ENCODE measurements around the gene XRRA1. TPM values are rescaled to one million over a fixed set of nuclear protein-coding genes. Genes with fewer than 3 reads are reported as not detected.
"Not testable (repeated sequence)": the region's sequence is repeated elsewhere in the genome, so short reads cannot be mapped to it uniquely, and the experiment has no call there.

XRRA1 gene
- total RNA-seq, 3 donors from 2014 or later, result 6.5 to 8.6 (median 7.1) TPM

DNA sequence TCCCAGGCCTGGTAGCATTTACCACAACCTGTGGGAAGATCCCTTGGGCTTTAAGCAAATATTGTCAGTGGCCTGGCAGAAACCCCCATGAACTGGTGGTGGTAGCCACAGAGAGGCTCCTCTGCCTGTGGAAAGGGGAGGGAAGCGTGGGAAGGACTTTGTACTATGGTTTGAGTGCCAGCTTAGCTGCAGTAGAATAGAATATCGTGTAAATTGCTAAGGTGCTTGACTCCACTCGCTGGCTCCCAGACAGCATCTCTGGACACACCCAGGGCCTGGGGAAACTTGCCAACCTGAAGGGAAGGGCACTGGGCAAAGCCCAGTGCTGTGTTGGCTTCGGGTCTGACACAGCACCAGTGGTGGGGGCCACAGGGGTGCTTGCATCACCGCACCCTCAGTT is 52.6 kb downstream of the XRRA1 start:
- Mint-ChIP-seq H3K36me3 (ENCODE audit: insufficient read depth) (peaks cover 50% of the 10 kb centered on the region), H3K27me3 (ENCODE audit: low read depth) (no peaks in the 10 kb centered on the region), H3K4me3 (no peak overlapping the region), H3K9me3 (peaks cover 55% of the 10 kb centered on the region), H3K4me1 (ENCODE audit: low read depth) (no peaks in the 10 kb centered on the region)
- DNase-seq, result no peak
- no peak for ATAC-seq

DNA sequence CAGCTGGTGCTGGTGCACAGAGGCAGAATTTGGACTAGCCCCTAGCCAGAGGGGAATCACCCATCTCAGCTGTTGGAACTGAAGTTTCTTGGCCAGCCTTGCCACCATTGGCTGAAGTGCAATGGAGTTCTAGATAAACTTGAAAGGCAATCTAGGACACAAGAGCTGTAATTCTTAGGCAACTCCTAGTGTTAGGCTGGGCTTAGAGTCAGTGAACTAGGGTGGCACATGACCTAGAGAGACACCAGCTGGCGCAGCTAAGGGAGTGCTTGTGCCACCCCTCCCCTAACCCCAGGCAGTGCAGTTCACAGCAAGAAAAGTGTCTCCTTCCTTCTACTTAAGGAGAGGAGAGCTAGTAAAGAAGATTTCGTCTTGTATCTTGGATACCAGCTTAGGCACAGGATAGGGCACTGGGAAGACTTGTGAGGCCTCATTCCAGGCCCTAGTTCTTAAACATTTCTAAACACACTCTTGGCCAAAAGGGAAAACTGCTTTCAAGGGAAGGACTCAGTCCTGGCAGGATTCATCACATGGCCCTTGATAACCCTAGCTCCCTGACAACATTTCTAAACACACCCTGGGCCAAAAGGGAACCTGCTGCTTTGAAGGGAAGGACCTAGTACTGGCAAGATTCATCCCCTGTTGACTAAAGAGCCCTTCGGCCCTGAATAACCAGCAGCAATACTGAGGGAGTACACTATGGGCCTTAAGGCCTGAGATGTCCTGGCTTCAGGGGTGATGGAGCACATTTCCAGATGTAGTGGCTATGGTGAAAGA is 53.4 kb downstream of the XRRA1 start:
- H3K9me3 Mint-ChIP-seq, result peaks cover 49% of the 10 kb centered on the region

DNA sequence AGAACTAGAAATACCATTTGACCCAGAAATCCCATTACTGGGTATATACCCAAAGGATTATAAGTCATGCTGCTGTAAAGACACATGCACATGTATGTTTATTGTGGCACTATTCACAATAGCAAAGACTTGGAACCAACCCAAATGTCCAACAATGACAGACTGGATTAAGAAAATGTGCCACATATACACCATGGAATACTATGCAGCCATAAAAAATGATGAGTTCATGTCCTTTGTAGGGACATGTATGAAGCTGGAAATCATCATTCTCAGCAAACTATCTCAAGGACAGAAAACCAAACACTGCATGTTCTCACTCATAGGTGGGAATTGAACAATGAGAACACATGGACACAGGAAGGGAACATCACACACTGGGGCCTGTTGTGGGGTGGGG is 55.9 kb downstream of the XRRA1 start:
- DNase-seq; H3K4me1 Mint-ChIP-seq (ENCODE audit: low read depth); H3K4me3 Mint-ChIP-seq; H3K27me3 Mint-ChIP-seq (ENCODE audit: low read depth); ATAC-seq: not testable (repeated sequence)
- H3K36me3 Mint-ChIP-seq (ENCODE audit: insufficient read depth), result peaks cover 56% of the 10 kb centered on the region
- peaks cover 39% of the 10 kb centered on the region for H3K9me3 Mint-ChIP-seq

More for the DNA sequence above, 53.4 kb downstream of the XRRA1 start:
- Mint-ChIP-seq H3K4me1 (ENCODE audit: low read depth) (no peaks in the 10 kb centered on the region), H3K36me3 (ENCODE audit: insufficient read depth) (peaks cover 52% of the 10 kb centered on the region), H3K27me3 (ENCODE audit: low read depth) (no peaks in the 10 kb centered on the region), H3K4me3 (no peak overlapping the region)
- no peak for ATAC-seq
- DNase-seq, result no peak

DNA sequence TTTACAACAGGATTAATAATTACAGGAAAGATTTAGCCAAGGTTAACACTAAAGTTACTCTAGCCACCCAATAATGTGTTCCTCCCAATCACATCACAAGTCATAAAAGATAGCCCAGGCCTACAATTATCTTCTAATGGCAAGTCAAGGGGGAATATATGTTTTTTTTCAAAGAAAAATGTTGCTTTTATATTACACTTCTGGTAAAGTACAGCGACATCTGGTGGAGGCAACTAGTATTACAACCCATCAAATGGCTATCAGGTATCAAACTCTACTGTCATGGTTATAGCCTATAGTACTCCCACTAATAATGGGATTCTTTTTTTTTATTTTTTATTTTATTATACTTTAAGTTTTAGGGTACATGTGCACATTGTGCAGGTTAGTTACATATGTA is 71.8 kb downstream of the XRRA1 start:
- Mint-ChIP-seq H3K36me3 (ENCODE audit: insufficient read depth) (peaks cover 46% of the 10 kb centered on the region), H3K27me3 (ENCODE audit: low read depth) (no peaks in the 10 kb centered on the region), H3K4me1 (ENCODE audit: low read depth) (no peaks in the 10 kb centered on the region), H3K9me3 (peaks cover 11% of the 10 kb centered on the region), H3K4me3 (no peak overlapping the region)
- DNase-seq (no peak), ATAC-seq (no peak)

DNA sequence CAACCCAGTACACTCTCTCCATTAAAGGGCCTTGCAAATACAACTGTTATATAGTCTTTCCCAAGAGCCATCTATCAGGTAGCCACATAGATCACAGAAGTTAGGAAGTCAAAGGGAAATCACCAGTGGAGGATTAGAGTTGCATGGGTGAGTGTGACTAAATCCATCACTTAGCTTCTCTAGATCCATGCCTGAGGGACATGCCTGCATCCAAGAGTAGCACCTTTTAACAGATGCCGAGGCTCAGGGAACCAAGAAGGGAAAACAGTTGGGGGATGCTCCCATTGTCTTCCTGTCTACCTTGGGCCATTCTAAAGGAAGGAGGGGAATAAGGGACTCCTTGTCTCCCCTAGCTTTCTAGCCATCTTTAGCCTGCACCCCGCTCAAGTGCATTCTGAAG is 77.9 kb downstream of the XRRA1 start:
- ATAC-seq (no peak), DNase-seq (no peak)
- Mint-ChIP-seq H3K4me1 (ENCODE audit: low read depth) (no peaks in the 10 kb centered on the region), H3K4me3 (no peak overlapping the region), H3K9me3 (peaks cover 56% of the 10 kb centered on the region), H3K36me3 (ENCODE audit: insufficient read depth) (peaks cover 86% of the 10 kb centered on the region), H3K27me3 (ENCODE audit: low read depth) (no peaks in the 10 kb centered on the region)

DNA sequence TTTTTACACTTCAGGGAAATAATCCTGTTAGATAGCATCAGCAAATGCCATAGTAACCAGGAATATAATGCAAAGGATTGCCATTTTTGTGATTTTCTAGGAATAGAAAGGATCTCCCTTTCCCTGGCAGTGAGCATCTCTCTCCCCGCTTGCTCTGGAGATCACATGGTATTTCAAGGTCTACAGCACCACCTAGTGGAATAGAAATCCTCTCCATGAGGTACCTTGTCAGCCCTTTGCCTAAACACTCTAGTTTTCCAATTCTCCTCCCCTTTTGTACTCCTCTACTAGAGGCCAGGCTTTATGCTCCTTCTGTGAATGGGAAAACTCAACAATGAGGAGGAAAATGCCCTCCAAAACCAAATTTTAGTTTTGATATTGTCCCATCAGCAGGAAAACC is 78.4 kb downstream of the XRRA1 start:
- ATAC-seq (no peak), DNase-seq (no peak)
- no peaks in the 10 kb centered on the region for H3K4me1 Mint-ChIP-seq (ENCODE audit: low read depth)
- H3K4me3 Mint-ChIP-seq, result no peak overlapping the region
- H3K27me3 Mint-ChIP-seq (ENCODE audit: low read depth), result no peaks in the 10 kb centered on the region
- H3K9me3 Mint-ChIP-seq, result peaks cover 53% of the 10 kb centered on the region
- peaks cover 85% of the 10 kb centered on the region for H3K36me3 Mint-ChIP-seq (ENCODE audit: insufficient read depth)

DNA sequence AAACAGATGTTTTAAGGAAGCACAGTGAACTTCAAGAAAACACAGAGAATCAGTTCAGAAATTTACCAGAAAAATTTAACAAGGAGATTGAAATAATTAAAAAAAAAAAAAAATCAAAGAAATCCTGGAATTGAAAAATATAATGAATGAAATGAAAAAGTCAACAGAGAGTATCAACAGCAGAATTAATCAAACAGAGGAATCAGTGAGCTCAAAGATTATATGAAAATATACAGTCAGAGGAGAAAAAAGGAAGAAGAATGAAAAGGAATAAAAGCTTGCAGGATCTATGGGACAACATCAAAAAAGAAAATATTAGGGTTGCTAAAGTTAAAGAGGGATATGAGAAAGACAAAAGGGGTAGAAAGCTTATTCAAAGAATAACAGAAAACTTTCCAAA is 82.3 kb downstream of the XRRA1 start:
- Mint-ChIP-seq H3K4me3 (no peak overlapping the region), H3K36me3 (ENCODE audit: insufficient read depth) (peaks cover 87% of the 10 kb centered on the region), H3K27me3 (ENCODE audit: low read depth) (no peaks in the 10 kb centered on the region), H3K4me1 (ENCODE audit: low read depth) (no peaks in the 10 kb centered on the region), H3K9me3 (peaks cover 68% of the 10 kb centered on the region)
- DNase-seq (no peak), ATAC-seq (no peak)

DNA sequence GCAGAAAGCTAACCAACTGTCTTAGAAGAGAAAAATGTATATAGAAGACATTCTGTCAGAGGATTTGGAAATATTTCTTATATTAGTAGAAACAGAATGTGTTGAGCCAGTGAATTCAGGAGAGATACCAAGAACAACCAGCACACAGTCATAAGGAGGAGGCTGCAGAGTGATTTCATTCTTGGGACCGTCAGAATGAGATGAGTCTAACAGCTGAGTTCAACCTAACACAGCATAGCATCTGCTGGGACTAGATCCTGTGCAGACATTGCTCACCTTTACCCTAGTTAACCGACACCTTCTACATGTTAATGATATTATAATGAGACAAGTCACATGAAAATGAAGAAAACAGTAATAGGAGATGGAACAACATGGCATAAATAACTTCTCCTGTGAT is 85.5 kb downstream of the XRRA1 start:
- peaks cover 85% of the 10 kb centered on the region for H3K36me3 Mint-ChIP-seq (ENCODE audit: insufficient read depth)
- peaks cover 50% of the 10 kb centered on the region for H3K9me3 Mint-ChIP-seq
- ATAC-seq, result no peak

DNA sequence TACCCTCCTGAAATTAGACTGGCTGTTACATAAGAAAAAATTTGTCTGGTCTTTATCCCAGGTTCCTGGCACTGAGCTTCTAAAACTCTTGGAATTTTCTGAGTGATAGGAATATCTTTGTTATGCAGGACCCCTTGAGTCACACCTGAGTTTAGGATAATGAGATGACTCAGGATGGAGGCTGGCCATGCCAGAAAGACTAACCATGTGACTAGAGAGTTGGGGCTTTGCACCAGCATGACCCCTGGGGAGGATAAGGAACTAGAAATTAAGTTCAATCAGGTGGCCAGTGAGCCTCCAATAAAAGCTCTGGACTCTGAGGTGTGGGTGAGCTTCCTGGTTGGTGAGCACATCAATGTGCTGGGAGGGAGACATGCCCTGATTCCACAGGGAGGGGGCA is 88.1 kb downstream of the XRRA1 start:
- DNase-seq, result no peak
- H3K4me1 Mint-ChIP-seq (ENCODE audit: low read depth), result no peaks in the 10 kb centered on the region
- H3K36me3 Mint-ChIP-seq (ENCODE audit: insufficient read depth), result peaks cover 77% of the 10 kb centered on the region
- no peak overlapping the region for H3K4me3 Mint-ChIP-seq
- no peaks in the 10 kb centered on the region for H3K27me3 Mint-ChIP-seq (ENCODE audit: low read depth)
- peaks cover 33% of the 10 kb centered on the region for H3K9me3 Mint-ChIP-seq
- ATAC-seq, result no peak

More for the DNA sequence above, 85.5 kb downstream of the XRRA1 start:
- Mint-ChIP-seq H3K4me1 (ENCODE audit: low read depth) (no peaks in the 10 kb centered on the region), H3K4me3 (no peak overlapping the region), H3K27me3 (ENCODE audit: low read depth) (no peaks in the 10 kb centered on the region)
- DNase-seq, result no peak

DNA sequence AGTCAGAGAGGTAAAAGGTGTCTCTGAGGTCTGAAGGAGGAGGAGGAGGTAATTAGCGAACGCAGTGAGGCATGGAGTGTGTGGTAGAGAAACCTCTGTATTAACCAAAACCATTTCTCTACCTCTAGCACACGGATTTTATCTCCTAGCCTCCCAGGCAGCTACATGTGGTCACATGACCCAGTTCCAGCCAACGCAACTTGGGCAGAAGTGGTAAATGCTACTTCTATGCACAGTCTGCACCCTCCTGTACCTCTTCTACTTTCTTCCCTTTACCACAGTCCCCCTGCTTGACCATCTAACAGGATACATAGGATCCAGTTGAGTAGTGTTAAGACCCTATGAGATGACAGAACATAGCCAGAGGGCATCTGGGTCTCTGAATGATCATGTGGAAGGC is 95.7 kb downstream of the XRRA1 start:
- ATAC-seq (no peak), DNase-seq (no peak)
- H3K27me3 Mint-ChIP-seq (ENCODE audit: low read depth), result no peaks in the 10 kb centered on the region
- H3K4me3 Mint-ChIP-seq, result no peak overlapping the region
- peaks cover 46% of the 10 kb centered on the region for H3K36me3 Mint-ChIP-seq (ENCODE audit: insufficient read depth)
- H3K4me1 Mint-ChIP-seq (ENCODE audit: low read depth), result no peaks in the 10 kb centered on the region
- no peaks in the 10 kb centered on the region for H3K9me3 Mint-ChIP-seq

DNA sequence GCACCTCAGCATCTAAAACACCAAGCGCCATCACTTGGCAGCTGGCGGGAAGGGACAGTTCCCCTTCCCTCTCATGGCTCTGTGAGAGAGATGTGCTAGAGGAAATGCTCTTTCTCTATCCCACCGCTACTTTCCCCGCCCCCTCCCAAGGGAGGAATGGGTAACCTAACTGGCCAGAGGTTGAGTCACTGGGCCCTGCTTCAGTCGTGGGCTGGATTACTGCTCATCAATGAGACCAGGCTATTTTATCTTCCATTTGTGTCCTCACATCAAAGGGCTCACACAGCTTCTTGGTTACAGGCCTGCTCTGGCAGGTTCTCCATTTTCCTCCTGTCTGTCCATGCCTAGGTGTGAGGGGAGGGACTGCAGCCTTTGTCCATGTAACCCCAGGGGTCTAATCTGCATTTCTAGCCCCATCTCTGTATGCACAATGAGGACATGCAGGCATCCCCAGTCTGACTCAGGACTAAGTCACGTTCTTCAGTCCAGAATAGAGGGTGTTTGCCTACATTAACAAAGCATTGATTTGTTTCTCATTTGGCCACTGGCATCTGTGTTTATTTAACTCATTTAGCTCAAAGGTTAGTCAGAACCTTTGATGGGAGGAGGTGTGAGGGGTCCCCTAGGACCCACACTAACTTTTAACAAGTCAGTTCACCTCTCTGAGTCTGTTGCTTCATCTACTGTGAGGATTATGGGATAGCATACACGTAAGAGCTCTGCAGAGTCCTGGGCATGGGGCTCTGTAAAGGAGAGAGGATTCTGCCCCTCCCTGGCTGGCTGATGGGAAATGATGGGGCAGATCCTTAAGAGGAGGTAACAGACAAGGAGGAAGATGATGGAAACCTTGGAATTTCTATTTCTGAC is 99.1 kb downstream of the XRRA1 start:
- Mint-ChIP-seq H3K9me3 (no peaks in the 10 kb centered on the region), H3K4me3 (no peak overlapping the region), H3K4me1 (ENCODE audit: low read depth) (peaks cover 10% of the 10 kb centered on the region), H3K36me3 (ENCODE audit: insufficient read depth) (peaks cover 35% of the 10 kb centered on the region), H3K27me3 (ENCODE audit: low read depth) (no peaks in the 10 kb centered on the region)
- DNase-seq (no peak), ATAC-seq (no peak)

DNA sequence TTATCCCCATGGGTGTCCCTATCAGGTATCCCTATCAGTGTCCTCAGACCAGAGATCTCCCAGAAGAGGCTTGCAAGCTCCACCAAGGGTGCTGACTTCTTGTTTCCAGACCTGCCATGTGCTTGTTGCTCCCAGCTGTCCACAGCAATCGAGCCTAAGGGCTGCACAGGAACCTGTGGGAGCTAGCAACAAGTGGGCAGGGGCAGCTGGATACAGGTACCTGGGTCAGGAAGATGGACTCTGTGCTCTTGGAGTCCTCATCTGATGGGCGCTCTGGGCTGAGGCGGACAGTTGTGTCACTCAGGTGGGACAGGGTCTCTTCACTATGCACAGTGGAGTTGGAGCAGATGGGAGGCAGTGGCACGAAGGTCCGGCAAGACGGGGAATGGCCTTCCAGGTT is 101.0 kb downstream of the XRRA1 start:
- ATAC-seq (no peak), DNase-seq (no peak)
- no peaks in the 10 kb centered on the region for H3K27me3 Mint-ChIP-seq (ENCODE audit: low read depth)
- H3K4me3 Mint-ChIP-seq, result no peak overlapping the region
- H3K36me3 Mint-ChIP-seq (ENCODE audit: insufficient read depth), result peaks cover 37% of the 10 kb centered on the region
- peaks cover 10% of the 10 kb centered on the region for H3K4me1 Mint-ChIP-seq (ENCODE audit: low read depth)
- no peaks in the 10 kb centered on the region for H3K9me3 Mint-ChIP-seq

DNA sequence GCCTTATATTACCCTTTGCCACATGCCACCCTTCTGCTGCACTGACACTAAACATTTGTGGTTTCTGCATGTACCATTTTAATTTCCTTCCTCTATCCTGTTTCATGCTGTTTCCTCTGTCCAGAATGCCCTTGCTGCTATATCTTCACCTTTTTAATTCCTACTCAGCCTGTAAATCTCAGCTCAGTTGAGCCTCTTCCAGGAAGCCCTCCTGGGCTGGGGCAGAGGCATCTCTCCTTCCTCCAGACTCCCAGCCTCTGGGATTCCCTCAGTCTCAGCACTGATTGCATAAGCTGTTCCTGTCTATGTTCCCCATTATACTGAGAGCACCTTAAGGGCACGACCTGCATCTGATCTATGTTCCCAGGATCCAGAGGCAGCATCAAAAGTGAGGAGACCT is 101.5 kb downstream of the XRRA1 start:
- no peaks in the 10 kb centered on the region for H3K9me3 Mint-ChIP-seq
- H3K36me3 Mint-ChIP-seq (ENCODE audit: insufficient read depth), result peaks cover 34% of the 10 kb centered on the region
- H3K4me1 Mint-ChIP-seq (ENCODE audit: low read depth), result peaks cover 10% of the 10 kb centered on the region
- no peak overlapping the region for H3K4me3 Mint-ChIP-seq
- no peaks in the 10 kb centered on the region for H3K27me3 Mint-ChIP-seq (ENCODE audit: low read depth)
- no peak for DNase-seq
- ATAC-seq, result no peak

DNA sequence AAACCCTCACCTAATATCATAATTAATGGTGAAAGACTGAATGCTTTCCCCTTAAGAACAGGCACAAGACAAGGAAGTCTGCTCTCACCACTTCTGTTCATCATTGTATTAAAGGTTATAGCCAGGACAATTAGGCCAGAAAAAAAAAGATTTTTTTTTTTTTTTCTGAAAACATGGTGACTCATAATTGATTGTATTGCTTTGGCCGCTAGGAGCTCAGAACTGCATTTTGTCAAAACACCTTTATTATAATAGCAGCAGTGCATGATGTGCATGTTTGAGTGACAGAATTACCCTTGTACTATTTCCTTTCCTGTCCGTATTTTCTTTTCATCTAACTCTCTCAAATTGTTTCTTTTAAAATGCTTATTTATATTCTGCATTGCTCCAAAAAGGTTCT is 102.1 kb downstream of the XRRA1 start:
- H3K27me3 Mint-ChIP-seq (ENCODE audit: low read depth), result no peaks in the 10 kb centered on the region
- H3K4me1 Mint-ChIP-seq (ENCODE audit: low read depth), result peaks cover 10% of the 10 kb centered on the region
- no peak overlapping the region for H3K4me3 Mint-ChIP-seq
- ATAC-seq, result no peak
- H3K36me3 Mint-ChIP-seq (ENCODE audit: insufficient read depth), result peaks cover 32% of the 10 kb centered on the region
- DNase-seq, result no peak
- no peaks in the 10 kb centered on the region for H3K9me3 Mint-ChIP-seq
